ENCODE results near the gene NRF1. TPM values are rescaled to one million over a fixed set of nuclear protein-coding genes. Genes with fewer than 3 reads are reported as not detected.
"Not testable (repeated sequence)": the region's sequence is repeated elsewhere in the genome, so short reads cannot be mapped to it uniquely, and the experiment has no call there.

NRF1 gene
- polyA plus RNA-seq, 1 experiment, result 10.3 TPM

DNA sequence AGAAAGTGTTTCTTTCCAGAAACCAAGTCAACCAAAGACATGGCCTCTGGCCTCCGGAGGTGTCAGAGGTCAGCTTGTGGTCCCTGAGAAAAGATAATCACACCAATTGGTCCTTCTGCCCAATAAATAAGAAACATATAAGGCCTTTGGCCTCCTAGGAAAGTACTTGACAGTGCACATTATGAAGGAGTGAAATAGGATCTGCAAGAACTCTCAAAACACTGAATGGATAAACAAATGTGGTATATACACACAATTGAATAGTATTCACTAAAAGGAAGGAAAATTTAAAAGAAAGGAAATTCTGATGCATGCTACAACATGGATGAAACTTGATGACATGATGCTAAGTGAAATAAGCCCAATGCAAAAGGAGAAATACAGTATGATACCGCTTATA is 35.4 kb upstream of the NRF1 start:
- DNase-seq (ENCODE audit: low read depth, low spot score), result no peak
- ChIA-PET CTCF (no interaction called here), POLR2A (no interaction called here)
- H3K9me3 ChIP-seq (ENCODE audit: control insufficient read depth, insufficient read depth, low read length), result peaks cover 15% of the 10 kb centered on the region
- TF ChIP-seq CTCF (IDR thresholded peaks at IDR 0.05; ENCODE audit: low read depth, low read length), result no peak
- H3K27me3 ChIP-seq (ENCODE audit: control insufficient read depth, insufficient read depth, low read length), result peaks cover 3% of the 10 kb centered on the region
- H3K27ac ChIP-seq (ENCODE audit: low read depth, low read length), result no peak overlapping the region
- H3K4me3 ChIP-seq (ENCODE audit: low read depth, low read length), result no peak overlapping the region

GRCh38 chr7:129578829-129579228 is 32.7 kb upstream of the NRF1 start:
- H3K27ac ChIP-seq (ENCODE audit: low read depth, low read length), result no peak overlapping the region
- H3K9me3 ChIP-seq (ENCODE audit: control insufficient read depth, insufficient read depth, low read length), result peaks cover 15% of the 10 kb centered on the region
- ChIA-PET CTCF (no interaction called here), POLR2A (no interaction called here)
- no peak for DNase-seq (ENCODE audit: low read depth, low spot score)
- no peak overlapping the region for H3K4me3 ChIP-seq (ENCODE audit: low read depth, low read length)
- no peak for TF ChIP-seq CTCF (IDR thresholded peaks at IDR 0.05; ENCODE audit: low read depth, low read length)
- peaks cover 5% of the 10 kb centered on the region for H3K27me3 ChIP-seq (ENCODE audit: control insufficient read depth, insufficient read depth, low read length)

DNA sequence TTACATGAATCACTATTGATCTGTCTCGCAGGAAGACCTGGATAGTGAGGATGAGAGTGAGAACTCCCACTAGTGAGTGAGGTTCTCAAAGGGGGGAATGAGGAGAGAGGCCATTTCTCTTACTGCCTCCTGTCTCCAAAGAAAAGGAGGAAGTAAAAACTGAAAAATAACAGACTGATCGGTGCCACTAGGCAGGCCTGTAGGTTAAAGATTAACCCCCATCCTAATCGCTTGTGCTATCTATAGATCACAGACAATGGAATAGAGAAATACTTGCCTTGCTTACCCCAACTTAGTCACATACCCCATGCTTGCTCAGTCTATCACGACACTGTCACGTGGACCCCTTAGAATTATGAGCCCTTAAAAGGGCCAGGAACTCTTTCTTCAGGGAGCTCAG is 25.3 kb upstream of the NRF1 start:
- peaks cover 26% of the 10 kb centered on the region for H3K9me3 ChIP-seq (ENCODE audit: control insufficient read depth, insufficient read depth, low read length)
- H3K27ac ChIP-seq (ENCODE audit: low read depth, low read length); CTCF ChIA-PET; POLR2A ChIA-PET; H3K27me3 ChIP-seq (ENCODE audit: control insufficient read depth, insufficient read depth, low read length); DNase-seq (ENCODE audit: low read depth, low spot score); H3K4me3 ChIP-seq (ENCODE audit: low read depth, low read length): not testable (repeated sequence)

DNA sequence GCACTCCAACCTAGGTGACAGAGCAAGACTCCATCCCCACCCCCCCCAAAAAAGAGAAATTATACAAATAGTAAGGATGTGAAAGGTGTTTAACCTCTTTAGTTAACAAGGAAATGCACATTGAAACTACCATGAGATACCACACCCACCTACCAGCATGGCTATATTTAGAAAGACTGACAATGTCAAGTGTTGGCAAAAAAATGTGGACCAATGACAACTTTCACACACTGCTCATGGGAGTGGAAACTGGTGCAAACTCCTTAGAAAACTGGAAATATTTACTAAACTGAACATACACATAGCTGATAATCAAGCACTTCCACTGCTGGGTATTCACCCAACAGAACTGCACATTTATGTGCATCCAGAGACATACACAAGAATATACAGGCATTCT is 23.3 kb upstream of the NRF1 start:
- ChIA-PET POLR2A (no interaction called here), CTCF (no interaction called here)
- Histone ChIP-seq H3K27me3 (ENCODE audit: control insufficient read depth, insufficient read depth, low read length) (no peaks in the 10 kb centered on the region), H3K4me3 (ENCODE audit: low read depth, low read length) (no peak overlapping the region), H3K27ac (ENCODE audit: low read depth, low read length) (no peak overlapping the region), H3K9me3 (ENCODE audit: control insufficient read depth, insufficient read depth, low read length) (peaks cover 26% of the 10 kb centered on the region)
- no peak for TF ChIP-seq CTCF (IDR thresholded peaks at IDR 0.05; ENCODE audit: low read depth, low read length)
- DNase-seq (ENCODE audit: low read depth, low spot score), result no peak

GRCh38 chr7:129591868-129592267 is 19.7 kb upstream of the NRF1 start:
- POLR2A ChIA-PET, result interaction anchor here (0.7 kb wide), 1 partner anchor 129 kb away, joined by 4 read pairs; no protein-coding TSS in a partner anchor

DNA sequence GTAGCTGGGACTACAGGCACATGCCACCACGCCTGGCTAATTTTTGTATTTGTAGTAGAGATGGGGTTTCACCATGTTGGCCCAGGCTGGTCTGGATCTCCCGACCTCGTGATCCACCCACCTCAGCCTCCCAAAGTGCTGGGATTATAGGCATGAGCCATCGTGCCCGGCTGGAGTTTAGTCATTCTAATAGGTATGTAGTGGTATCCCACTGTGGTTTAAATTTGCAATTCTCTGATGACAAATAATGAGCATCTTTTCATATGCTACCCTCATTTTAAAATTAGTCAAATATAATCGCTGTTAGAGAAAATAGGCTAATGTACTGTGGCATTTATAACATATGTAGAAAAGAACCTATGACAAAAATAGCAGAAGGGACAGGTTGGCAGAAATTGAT is 15.1 kb upstream of the NRF1 start:
- H3K4me3 ChIP-seq (ENCODE audit: low read depth, low read length); POLR2A ChIA-PET; CTCF ChIA-PET; H3K27me3 ChIP-seq (ENCODE audit: control insufficient read depth, insufficient read depth, low read length); DNase-seq (ENCODE audit: low read depth, low spot score); H3K27ac ChIP-seq (ENCODE audit: low read depth, low read length); H3K9me3 ChIP-seq (ENCODE audit: control insufficient read depth, insufficient read depth, low read length): not testable (repeated sequence)

More at GRCh38 chr7:129591868-129592267, 19.7 kb upstream of the NRF1 start:
- Histone ChIP-seq H3K27ac (ENCODE audit: low read depth, low read length) (no peak overlapping the region), H3K4me3 (ENCODE audit: low read depth, low read length) (no peak overlapping the region), H3K9me3 (ENCODE audit: control insufficient read depth, insufficient read depth, low read length) (peaks cover 15% of the 10 kb centered on the region), H3K27me3 (ENCODE audit: control insufficient read depth, insufficient read depth, low read length) (no peaks in the 10 kb centered on the region)
- no peak for TF ChIP-seq CTCF (IDR thresholded peaks at IDR 0.05; ENCODE audit: low read depth, low read length)
- CTCF ChIA-PET, result no interaction called here
- no peak for DNase-seq (ENCODE audit: low read depth, low spot score)
